Transverse colon (tissue), 3 donors: Measurements from ENCODE around the gene ZNF860.

ENCODE experiments used
- CTCF ChIP-seq, 5 experiments: fragments of 200-600 bp in 3 of 5; fragments of 450-650 bp in 2 of 5; sonication (generic) in 3 of 5; IDR thresholded peaks; 1 replicate in 2 of 5; 2 replicates in 3 of 5; pipeline ENCODE4 v1.5.1; 2016 to 2017; ENCODE audit warnings: antibody characterized with exemption in 5 of 5, inconsistent platforms in 3 of 5, mild to moderate bottlenecking in 2 of 5, moderate library complexity in 1 of 5
- EP300 ChIP-seq: sonication (generic); formaldehyde crosslinking; IDR thresholded peaks from one replicate; pipeline ENCODE4 v1.6.1; 2017; ENCODE audit warnings: antibody characterized with exemption, low read depth
- POLR2A ChIP-seq: fragments of 450-650 bp; IDR thresholded peaks from one replicate; pipeline ENCODE4 v1.6.1; 2016; ENCODE audit warnings: antibody characterized with exemption, mild to moderate bottlenecking, moderate library complexity

GRCh38 chr3:31936420-31937060 is 45.0 kb upstream of the ZNF860 start:
- TF ChIP-seq CTCF (IDR thresholded peaks at IDR 0.05) (no peak), EP300 (no peak), POLR2A (no peak)
